GM18870 (cell line): ENCODE data around the gene UGT1A3.
"Not testable (repeated sequence)": the region's sequence is repeated elsewhere in the genome, so short reads cannot be mapped to it uniquely, and the experiment has no call there.

ENCODE experiments used
- ATAC-seq: cut with Tn5 transposase; IDR thresholded peaks from one replicate; pipeline ENCODE4 v1.9.1; 2021; ENCODE audit warnings: moderate library complexity; ENCODE audit not compliant: unreplicated experiment

The UGT1A3 gene

DNA sequence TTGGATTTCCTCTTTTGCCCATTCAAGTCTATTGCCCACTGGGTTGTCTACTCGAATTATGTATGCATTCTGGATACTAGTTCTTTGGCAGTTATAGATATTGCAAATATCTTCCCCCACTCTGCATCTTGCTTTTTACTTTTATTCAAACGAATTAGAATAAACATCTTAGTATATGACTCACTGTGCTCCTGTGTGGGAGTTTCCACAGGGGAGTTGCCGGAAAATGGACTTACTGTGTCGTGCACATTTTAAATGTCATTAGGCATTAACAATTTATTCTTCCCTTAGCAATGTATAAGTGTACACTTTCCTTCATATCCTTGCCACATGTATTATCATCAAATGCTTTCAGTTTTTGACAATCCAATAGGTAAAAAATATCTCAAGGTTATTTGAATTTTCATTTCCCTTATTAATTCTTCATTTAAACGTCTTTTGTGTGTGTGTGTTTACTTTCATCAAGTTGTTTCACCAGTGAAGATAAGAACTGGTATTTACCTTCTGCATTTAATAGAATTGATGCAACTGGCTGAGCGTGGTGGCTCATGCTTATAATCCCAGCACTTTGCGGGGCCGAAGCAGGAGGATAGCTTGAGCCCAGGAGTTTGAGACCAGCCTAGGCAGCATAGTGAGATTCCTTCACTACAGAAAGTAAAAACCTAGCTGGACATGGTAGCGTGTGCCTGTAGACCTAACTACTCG lies 20.8 kb upstream of the UGT1A3 start:
- ATAC-seq: no peak

DNA sequence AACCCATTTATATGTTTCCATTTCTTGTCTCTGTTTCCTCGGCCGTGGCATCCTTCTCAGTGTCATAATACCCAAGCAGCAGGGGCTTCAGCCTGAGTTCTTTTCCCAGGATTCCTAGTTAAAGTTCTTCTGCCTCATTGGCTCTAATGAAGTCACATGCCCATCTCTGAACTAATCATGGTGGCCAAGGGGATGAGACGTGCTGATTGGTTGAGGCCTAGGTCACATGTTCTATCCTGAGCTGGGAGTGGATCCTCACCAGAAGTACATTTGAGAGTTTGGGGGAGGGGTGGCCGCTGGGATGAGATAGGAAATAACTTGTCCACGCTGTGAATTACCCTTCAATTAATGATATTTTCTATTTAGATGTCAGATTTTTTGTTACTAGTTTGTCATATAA lies 19.9 kb upstream of the UGT1A3 start:
- ATAC-seq: no peak

DNA sequence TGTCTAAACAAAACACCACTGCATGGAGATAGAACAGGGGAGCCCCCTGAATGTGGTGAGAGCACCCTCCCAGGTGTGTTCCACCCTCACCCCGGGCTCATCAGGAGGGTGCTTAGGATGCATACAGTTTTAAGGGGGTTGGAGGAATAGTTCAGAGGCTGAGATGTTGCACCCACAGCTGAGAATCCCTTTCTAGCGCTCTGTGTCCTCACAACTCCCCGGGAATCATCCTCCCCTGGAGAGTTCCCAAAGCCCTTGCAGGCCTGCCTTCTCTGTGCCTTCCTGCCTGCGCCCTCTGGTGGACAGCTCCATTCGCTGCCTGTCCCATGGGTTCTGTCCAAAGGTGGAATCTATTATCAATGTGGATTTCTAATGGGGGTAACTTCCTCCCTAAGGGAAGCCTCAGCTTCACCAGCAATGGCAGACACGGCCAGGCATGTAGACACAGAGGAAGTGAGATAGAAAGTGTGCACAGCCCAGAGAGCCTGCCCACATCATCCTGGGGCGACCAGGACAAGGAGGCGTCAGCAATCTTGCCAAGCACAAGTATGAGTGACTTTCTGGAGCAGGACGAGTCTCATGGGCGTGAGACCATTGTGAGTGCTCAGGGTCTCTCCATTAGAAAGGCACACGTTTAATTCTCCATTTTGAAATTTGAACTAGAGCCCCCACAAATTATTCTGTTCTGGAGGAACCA lies 17.4 kb upstream of the UGT1A3 start:
- no peak for ATAC-seq

DNA sequence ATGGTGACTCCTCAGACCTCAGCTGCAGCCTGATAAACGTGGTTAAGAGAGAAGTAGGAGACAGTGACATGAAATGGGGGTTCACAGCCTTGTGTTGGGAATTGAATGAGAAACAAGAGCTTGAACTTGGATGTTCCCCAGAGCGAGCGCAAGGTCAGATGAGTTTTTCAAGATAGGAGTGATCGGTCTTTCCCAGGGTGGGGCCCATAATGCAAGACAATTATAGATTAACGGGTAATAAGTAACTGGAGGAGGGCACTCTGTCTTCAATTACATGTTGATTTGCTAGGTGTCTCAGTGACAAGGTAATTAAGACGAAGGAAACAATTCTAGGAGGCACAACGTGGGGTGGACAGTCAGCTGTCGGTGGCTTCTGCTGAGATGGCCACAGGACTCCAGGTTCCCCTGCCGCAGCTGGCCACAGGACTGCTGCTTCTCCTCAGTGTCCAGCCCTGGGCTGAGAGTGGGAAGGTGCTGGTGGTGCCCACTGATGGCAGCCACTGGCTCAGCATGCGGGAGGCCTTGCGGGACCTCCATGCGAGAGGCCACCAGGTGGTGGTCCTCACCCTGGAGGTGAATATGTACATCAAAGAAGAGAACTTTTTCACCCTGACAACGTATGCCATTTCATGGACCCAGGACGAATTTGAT lies 16.1 kb upstream of the UGT1A3 start, which contains the start of gene UGT1A5:
Gene UGT1A5 (plus strand): TSS at position 297 of the 651 bp plus-strand sequence. CDS start 85 bp downstream, at position 382.
- no peak for ATAC-seq

DNA sequence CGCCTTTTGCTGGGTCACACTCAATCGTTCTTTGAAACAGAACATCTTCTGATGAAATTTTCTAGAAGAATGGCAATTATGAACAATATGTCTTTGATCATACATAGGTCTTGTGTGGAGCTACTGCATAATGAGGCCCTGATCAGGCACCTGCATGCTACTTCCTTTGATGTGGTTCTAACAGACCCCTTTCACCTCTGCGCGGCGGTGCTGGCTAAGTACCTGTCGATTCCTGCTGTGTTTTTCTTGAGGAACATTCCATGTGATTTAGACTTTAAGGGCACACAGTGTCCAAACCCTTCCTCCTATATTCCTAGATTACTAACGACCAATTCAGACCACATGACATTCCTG lies 15.6 kb upstream of the UGT1A3 start:
- no peak for ATAC-seq

DNA sequence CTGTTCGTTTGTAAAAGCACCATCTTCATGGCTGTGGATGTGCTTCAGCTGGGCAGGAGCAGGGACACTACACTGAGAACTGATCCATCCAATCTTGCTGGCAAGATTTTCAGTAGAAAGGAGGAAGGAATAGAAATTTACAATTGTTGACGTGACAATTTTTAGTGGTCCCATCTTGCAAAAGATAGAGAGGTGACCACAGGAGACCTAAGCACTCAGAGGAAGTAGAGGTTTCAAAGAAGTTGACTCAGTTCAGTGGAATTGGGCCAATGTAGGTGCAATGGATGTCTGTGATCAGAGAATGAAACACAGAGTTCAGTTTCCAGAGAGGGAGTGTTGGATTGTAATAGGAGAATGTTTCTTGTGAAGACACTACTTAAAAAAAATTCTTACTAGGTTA lies 14.7 kb upstream of the UGT1A3 start:
- ATAC-seq: no peak

DNA sequence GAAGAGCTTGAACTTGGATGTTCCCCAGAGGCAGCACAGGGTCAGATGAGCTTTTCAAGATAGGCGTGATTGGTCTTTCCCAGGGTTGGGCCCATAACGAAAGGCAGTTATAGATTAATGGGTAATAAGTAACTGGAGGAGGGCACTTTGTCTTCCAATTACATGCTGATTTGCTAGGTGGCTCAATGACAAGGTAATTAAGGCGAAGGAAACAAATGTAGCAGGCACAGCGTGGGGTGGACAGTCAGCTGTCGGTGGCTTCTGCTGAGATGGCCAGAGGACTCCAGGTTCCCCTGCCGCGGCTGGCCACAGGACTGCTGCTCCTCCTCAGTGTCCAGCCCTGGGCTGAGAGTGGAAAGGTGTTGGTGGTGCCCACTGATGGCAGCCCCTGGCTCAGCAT lies 10.3 kb upstream of the UGT1A3 start, which contains the start of gene UGT1A4:
Gene UGT1A4 (plus strand): TSS at position 185 of the 400 bp plus-strand sequence. CDS start 85 bp downstream, at position 270.
- ATAC-seq: no peak

DNA sequence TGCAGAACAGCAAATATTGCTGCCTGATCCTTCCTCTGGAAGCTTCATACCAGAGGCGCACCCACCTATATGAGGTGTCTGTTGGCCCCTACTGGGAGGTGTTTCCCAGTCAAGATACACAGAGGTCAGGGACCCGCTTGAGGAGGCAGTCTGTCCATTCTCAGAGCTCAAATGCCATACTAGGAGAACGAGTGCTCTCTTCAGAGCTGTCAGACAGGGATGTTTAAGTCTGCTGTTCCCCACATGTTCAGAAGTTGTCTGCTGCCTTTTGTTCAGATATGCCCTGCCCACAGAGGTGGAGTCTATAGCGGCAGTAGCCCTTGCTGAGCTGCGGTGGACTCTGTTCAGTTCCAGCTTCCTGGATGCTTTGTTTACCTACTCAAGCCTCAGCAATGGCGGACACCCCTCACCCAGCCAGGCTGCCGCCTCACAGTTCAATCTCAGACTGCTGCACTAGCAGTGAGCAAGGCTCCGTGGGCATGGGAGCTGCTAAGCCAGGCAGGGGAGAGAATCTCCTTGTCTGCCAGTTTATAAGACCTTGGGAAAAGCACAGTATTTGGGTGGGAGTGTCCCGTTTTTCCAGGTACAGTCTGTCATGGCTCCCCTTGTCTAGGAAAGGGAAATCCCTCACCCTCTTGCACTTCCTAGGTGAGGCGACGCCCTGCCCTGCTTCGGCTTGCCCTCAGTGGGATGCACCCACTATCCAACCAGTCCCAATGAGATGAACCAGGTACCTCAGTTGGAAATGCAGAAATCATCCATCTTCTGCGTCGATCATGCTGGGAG lies 8.2 kb downstream of the UGT1A3 start:
- ATAC-seq: not testable (repeated sequence)

DNA sequence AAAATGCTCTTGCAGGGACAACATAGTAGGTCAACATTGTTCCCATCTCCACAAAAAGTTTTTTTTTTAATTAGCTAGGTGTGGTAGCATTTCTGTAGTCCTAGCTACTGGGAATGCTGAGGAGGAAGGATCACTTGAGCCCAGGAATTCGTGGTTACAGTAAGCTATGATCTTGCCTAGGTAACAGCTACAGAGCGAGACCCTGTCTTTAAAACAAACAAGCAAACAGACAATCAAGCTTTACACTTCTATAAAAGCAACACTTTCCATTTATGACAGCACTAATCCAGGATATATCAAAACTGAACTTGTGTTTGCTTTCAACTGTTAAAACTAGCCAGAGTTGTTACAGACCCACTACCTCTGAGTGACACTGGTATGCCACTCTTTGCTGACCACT lies 12.0 kb downstream of the UGT1A3 start:
- ATAC-seq: no peak

DNA sequence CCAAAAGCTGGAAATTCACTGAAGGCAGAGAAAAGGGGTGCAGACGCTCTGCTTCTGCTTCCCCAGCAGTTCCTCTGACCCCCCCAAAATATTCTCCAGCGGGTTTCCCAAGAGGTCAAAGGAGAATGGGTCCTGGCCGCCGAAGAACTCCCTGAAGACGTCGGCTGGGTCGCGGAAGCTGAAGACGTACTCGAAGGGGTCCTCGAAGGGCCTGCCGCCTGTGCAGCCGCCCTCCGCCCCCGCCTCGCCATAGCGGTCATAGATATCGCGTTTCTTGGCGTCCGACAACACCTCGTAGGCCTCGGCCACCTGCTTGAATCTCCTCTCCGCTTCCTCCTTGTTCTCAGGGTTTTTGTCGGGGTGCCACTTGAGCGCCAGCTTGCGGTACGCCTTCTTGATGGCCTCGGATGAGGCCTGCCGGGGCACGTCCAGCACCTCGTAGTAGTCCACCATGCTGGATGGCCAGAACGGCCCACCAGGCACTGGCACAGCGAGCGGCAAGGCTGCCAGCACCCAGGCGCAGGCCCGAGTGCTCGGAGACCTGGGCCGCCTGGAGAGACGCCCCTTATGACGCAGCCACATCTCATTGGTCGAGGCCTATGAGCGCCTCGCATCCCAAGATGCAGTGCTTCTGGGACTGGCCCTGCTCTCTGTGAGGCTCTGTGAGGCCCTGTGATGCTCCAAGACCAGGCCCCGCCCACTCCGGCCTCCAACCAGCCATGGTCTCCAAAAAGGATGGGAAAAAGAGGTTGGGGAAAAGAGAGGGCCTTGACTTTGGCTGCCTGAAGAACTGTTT lies 14.8 kb downstream of the UGT1A3 start:
- ATAC-seq: no peak

DNA sequence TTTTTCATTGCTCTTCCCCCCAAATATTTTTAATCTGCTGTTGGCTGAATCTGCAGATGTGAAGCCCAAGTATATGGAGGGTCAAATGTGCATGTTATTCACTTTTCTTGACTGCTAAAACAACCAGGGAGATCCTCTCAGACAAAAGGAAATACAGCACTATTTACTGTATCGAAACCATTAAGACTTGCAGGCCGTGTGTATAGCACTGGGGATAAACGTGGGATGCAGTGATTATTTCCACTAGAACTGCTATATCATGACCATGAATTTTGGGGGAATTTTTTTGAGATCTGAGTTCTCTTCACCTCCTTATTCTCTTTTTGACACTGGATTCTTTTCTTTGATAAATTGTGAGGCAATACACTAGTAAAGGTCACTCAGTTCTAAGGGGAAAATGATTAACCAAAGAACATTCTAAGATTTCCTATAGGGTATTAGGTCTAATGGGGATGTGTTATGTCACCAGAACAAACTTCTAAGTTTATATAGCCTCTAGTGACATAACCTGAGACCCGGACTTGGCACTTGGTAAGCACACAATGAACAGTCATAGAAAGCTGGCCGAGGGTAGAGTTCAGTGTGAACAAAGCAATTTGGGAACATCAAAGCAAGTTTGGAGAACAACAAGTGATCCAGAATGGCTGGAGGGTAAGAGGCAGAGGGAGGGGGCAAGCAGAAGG lies 16.4 kb downstream of the UGT1A3 start:
- ATAC-seq: no peak

DNA sequence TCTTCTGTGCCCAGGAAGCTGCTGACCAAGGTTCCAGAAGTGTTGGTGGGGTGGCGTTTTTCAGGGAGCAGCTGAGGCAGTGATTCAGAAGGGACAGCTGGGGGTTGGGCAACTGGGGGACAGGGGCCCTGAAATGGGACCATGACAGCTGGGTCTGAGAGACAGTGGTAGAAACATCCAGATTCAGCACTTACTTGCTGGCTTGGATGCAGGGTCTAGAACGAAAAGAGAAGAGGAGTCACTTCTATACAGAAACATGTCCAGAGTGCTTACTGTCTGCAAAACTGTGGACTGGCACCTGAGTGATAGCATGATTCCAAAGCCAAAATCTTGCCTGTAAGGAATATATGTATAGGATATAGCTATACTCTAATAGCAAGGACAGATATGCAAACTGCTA lies 17.0 kb downstream of the UGT1A3 start:
- ATAC-seq: not testable (repeated sequence)

DNA sequence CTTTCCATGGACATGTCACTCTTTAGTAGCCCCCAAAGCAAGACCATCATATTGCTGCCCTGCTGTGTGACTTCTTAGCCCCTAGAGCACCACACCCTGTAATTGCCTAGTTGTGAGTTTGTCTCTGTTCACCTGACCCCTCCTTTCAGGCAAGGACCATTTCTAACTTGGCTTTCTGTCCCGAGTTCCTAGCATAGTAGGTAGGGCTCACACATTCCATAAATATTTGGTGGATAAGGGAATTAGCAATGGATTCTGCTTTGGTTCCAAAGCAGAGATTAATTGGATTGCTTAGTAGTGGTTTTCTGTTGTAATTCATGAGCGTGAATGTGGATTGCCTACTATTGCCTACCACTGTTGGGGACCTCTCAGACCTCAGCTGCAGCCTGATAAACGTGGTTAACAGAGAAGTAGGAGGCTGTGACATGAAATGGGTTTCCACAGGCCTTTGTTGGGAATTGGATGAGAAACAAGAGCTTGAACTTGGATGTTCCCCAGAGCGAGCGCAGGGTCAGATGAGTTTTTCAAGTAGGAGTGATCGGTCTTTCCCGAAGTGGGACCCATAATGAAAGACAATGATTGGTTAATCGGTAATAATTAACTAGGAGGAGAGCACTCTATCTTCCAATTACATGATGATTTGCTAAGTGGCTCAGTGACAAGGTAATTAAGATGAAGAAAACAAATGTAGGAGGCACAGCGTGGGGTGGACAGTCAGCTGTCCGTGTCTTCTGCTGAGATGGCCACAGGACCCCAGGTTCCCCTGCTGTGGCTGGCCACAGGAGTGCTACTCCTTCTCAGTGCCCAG lies 17.8 kb downstream of the UGT1A3 start:
- ATAC-seq: no peak

DNA sequence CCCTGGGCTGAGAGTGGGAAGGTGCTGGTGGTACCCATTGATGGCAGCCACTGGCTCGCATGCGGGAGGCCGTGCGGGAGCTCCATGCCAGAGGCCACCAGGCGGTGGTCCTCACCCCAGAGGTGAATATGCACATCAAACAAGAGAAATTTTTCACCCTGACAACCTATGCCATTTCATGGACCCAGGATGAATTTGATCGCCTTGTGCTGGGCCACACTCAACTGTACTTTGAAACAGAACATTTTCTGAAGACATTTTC lies 18.4 kb downstream of the UGT1A3 start:
- no peak for ATAC-seq

DNA sequence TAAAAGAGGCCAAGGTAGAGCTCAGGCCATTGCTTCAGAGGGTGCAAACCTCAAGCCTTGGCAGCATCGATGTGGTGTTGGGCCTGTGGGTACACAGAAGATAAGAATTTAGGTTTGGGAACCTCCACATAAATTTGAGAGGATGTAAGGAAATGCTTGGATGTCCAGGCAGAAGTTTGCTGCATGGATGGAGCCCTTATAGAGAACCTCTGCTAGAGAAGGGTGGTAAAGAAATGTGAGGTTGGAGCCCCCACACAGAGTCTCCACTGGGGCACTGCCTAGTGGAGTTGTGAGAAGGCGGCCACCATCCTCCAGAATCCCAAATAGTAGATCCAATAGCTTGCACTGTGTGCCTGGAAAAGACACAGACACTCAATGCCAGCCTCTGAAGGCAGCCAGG lies 21.8 kb downstream of the UGT1A3 start:
- ATAC-seq: not testable (repeated sequence)

DNA sequence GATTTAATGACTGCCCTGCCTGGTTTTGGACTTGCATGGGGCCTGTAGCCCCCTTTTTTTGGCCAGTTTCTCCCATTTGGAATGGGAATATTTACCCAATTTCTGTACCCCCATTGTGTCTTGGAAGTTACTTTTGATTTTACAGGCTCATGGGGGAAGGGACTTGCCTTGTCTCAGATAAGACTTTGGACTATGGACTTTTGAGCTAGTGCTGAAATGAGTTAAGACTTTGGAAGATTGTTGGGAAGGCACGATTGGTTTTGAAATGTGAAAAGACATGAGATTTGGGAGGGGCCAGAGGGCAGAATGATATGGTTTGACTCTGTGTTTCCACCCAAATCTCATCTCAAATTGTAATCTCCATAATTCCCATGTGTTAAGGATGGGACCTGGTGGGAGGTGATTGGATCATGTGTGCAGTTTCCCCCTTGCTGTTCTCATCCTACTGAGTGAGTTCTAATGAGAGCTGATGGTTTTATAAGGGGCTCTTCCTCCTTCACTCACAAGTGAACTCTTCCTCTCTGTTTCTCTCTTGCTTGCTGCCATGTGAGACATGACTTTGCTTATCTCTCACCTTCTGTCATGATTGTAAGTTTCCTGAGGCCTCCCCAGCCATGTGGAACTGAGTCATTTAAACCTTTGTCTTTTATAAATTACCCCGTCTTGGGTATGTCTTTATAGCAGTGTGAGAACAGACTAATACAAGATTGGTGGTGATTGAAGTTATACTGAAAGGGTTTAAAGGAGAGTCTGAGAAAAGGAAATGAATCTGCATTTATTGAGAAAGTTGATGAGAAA lies 22.6 kb downstream of the UGT1A3 start:
- ATAC-seq: not testable (repeated sequence)

DNA sequence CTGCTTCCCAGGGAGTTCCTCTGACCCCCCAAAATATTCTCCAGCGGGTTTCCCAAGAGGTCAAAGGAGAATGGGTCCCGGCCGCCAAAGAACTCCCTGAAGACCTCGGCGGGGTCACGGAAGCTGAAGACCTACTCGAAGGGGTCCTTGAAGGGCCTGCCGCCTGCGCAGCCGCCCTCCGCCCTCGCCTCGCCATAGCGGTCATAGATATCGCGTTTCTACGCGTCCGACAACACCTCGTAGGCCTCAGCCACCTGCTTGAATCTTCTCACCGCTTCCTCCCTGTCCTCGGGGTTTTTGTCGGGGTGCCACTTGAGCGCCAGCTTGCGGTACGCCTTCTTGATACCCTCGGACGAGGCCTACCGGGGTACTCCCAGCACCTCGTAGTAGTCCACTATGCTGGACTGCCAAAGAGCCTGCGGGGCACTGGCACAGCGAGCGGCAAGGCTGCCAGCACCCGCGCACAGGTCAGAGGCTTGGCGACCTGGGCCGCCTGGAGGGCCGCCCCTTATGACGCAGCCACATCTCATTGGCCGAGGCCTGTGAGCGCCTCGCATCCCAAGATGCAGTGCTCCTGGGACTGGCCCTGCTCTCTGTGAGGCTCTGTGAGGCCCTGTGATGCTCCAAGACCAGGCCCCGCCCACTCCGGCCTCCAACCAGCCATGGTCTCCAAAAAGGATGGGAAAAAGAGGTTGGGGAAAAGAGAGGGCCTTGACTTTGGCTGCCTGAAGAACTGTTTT lies 26.2 kb downstream of the UGT1A3 start:
- ATAC-seq: no peak
